ENCODE measurements around the gene C19orf38. TPM values are rescaled to one million over a fixed set of nuclear protein-coding genes. Genes with fewer than 3 reads are reported as not detected.

The C19orf38 gene
- total RNA-seq, 1 donor from 2014 or later: not detected

DNA sequence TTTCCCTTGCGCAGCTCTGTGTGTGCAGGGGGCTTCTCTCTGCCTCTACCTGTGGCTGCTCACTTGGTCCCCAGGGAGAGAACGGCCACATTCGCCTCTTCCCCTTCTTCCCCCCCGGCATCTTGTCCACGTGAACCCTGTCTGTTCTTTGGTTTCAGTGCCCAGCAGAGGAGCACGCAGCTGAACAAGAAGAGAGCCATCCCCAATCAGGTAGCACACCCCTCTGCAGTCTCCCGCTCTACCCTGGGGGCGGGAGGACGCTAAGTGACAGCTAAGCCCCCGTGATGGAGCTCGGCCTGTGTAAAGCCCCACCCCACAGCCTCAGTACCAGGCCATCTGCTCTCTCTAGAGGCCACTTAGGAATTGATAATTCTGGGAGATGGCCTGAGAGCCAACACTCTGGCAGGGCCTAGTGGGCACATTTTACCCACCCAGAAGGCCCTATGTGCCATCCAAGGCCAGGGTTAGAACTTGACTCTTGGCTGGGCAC, 42.4 kb upstream of the C19orf38 start:
- H3K27me3 Mint-ChIP-seq (ENCODE audit: low read depth): no peaks in the 10 kb centered on the region
- TF ChIP-seq, protein P1, sequence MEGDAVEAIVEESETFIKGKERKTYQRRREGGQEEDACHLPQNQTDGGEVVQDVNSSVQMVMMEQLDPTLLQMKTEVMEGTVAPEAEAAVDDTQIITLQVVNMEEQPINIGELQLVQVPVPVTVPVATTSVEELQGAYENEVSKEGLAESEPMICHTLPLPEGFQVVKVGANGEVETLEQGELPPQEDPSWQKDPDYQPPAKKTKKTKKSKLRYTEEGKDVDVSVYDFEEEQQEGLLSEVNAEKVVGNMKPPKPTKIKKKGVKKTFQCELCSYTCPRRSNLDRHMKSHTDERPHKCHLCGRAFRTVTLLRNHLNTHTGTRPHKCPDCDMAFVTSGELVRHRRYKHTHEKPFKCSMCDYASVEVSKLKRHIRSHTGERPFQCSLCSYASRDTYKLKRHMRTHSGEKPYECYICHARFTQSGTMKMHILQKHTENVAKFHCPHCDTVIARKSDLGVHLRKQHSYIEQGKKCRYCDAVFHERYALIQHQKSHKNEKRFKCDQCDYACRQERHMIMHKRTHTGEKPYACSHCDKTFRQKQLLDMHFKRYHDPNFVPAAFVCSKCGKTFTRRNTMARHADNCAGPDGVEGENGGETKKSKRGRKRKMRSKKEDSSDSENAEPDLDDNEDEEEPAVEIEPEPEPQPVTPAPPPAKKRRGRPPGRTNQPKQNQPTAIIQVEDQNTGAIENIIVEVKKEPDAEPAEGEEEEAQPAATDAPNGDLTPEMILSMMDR (conservative IDR thresholded peaks at IDR 0.05): no peak
- no peak overlapping the region for H3K4me3 Mint-ChIP-seq
- H3K9me3 Mint-ChIP-seq: no peaks in the 10 kb centered on the region
- H3K27ac Mint-ChIP-seq (ENCODE audit: unreplicated experiment): no peak overlapping the region
- DNase-seq (ENCODE audit: low read depth, low spot score): no peak
- H3K36me3 Mint-ChIP-seq (ENCODE audit: low read depth): peaks cover 21% of the 10 kb centered on the region
- no peaks in the 10 kb centered on the region for H3K4me1 Mint-ChIP-seq

DNA sequence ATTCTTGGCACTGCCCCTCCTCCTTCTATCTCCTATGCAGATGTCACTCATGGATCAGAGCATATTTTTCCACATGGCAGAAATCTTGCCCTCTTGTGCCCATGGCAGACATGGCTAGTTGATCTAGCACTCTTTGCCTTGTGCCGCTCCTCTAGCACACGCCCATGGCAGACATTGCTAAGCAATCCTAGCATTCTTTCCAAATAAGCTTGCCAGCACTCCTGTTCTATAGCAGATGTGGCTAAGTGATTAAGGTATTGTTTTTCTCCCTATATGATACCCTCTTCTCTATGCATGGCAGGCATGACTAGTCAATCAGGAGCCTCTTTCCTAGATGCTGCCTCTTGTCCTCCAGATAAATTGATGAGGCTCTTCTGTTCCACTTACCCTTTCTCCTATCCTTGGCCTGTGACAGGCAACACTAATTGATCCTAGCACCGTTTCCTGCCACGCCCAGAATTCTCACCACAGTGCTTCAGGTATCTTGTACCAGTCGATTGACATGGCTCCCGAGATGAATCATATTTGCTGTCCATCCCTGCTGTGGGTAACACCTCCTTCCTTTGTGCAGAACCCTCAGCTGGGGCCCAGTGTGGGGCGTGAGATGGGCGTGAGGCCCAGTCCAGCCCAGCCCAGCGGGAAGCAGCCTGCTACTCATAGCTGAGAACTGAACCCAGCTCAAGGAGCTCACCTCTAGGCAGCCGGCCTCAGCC, 39.1 kb upstream of the C19orf38 start:
- DNase-seq (ENCODE audit: low read depth, low spot score): no peak
- TF ChIP-seq, protein P1 (conservative IDR thresholded peaks at IDR 0.05): no peak
- no peak overlapping the region for H3K27ac Mint-ChIP-seq (ENCODE audit: unreplicated experiment)
- H3K27me3 Mint-ChIP-seq (ENCODE audit: low read depth): no peaks in the 10 kb centered on the region
- no peaks in the 10 kb centered on the region for H3K4me1 Mint-ChIP-seq
- H3K4me3 Mint-ChIP-seq: peak overlapping the region; percentile 7
- H3K36me3 Mint-ChIP-seq (ENCODE audit: low read depth): peaks cover 20% of the 10 kb centered on the region
- no peaks in the 10 kb centered on the region for H3K9me3 Mint-ChIP-seq

DNA sequence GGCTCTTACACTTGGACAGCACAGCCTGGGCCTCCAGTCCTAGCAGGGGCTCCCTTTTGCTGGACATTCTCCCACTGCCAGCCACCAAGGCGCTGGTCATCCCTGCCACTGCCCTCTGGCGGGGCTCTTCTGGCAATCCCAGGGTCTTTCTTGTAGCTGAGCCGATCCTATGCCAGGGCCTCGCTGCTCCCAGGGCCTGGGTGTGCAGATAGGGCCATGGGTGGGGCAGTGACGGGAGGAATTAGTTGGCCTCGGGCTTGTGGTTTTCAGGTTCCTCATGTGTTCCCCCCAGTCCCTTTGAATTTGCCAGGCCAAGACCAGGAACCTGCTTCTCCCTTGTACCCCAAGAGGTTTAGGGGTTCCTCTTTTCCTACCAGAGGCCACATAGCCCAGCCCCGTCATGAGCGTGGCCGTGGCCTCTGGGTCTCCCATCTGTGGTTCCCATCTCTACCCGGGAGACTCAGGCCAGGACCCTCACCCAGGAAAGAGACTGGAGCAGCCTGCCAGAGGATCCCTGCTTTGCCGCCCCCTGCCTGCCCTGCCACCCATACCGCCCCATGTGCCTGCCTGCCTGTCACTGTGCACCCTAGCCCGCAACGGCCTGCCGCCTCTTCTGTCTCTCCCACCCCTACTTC, 38.4 kb upstream of the C19orf38 start:
- TF ChIP-seq, protein P1 (conservative IDR thresholded peaks at IDR 0.05): no peak
- no peaks in the 10 kb centered on the region for H3K27me3 Mint-ChIP-seq (ENCODE audit: low read depth)
- H3K9me3 Mint-ChIP-seq: no peaks in the 10 kb centered on the region
- H3K36me3 Mint-ChIP-seq (ENCODE audit: low read depth): peaks cover 18% of the 10 kb centered on the region
- DNase-seq (ENCODE audit: low read depth, low spot score): no peak
- no peak overlapping the region for H3K27ac Mint-ChIP-seq (ENCODE audit: unreplicated experiment)
- H3K4me3 Mint-ChIP-seq: no peak overlapping the region
- H3K4me1 Mint-ChIP-seq: no peaks in the 10 kb centered on the region

DNA sequence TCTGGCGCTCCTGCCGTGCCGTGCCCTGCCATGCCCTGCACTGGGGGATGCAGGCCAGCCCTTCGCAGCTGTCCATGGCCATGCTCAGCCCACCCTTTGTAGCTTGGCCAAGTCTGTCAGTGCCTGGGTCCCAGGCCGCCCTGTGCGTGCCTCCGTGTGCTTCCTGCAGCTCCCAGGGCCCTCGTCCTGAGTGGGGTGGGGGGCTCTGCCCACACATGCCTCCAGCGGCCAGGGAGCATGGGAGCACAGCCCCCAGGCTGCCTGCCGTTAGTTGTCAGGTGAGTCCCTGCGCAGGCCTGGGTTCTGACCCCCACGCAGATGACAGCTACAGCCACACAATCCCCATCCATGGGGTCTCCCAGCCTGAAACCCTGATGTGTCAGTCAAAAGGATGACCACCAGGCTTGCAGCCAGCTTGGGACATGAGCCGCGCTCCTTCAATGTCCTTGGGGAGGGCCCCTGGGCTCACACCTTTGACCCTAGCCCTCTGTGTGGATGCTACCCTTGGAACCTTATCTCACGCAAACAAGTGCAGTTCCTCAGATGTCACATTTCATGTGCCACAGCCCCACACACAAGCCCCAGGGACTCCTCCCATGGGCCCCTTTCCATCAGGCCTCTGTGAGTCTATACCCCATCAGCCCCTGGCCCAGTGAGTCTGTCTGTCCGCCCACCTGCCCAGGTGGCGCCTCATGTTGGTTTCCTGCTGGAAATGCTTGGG, 36.7 kb upstream of the C19orf38 start:
- Mint-ChIP-seq H3K4me3 (no peak overlapping the region), H3K27ac (ENCODE audit: unreplicated experiment) (no peak overlapping the region), H3K9me3 (no peaks in the 10 kb centered on the region), H3K4me1 (no peaks in the 10 kb centered on the region), H3K36me3 (ENCODE audit: low read depth) (peaks cover 18% of the 10 kb centered on the region), H3K27me3 (ENCODE audit: low read depth) (no peaks in the 10 kb centered on the region)
- TF ChIP-seq, protein P1 (conservative IDR thresholded peaks at IDR 0.05): no peak
- no peak for DNase-seq (ENCODE audit: low read depth, low spot score)

DNA sequence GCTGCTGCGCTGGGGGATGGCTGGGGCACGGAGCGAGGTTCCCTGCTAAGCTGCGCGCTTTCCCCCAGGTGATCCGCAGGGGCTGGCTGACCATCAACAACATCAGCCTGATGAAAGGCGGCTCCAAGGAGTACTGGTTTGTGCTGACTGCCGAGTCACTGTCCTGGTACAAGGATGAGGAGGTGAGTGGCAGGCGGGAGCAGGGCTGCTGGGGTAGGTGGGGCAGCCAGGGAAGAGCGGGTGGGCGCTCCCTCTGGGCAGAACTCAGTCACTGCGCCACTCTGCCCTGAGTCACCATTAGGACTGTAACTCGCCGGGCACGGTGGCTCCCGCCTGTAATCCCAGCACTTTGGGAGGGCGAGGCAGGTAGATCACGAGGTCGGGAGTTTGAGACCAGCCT, 36.0 kb upstream of the C19orf38 start:
- Mint-ChIP-seq H3K27ac (ENCODE audit: unreplicated experiment) (no peak overlapping the region), H3K9me3 (no peaks in the 10 kb centered on the region), H3K36me3 (ENCODE audit: low read depth) (peaks cover 18% of the 10 kb centered on the region), H3K4me1 (no peaks in the 10 kb centered on the region), H3K4me3 (no peak overlapping the region), H3K27me3 (ENCODE audit: low read depth) (no peaks in the 10 kb centered on the region)
- TF ChIP-seq, protein P1 (conservative IDR thresholded peaks at IDR 0.05): no peak
- DNase-seq (ENCODE audit: low read depth, low spot score): no peak

Measured in neural crest cell (in vitro differentiated cells).